HG03457 (cell line): ENCODE results near the gene TMEM165.

ENCODE experiments used
- ATAC-seq: cut with Tn5 transposase; IDR thresholded peaks from one replicate; pipeline ENCODE4 v1.9.1; 2021; ENCODE audit warnings: moderate number of reproducible peaks; ENCODE audit not compliant: unreplicated experiment

The TMEM165 gene

DNA sequence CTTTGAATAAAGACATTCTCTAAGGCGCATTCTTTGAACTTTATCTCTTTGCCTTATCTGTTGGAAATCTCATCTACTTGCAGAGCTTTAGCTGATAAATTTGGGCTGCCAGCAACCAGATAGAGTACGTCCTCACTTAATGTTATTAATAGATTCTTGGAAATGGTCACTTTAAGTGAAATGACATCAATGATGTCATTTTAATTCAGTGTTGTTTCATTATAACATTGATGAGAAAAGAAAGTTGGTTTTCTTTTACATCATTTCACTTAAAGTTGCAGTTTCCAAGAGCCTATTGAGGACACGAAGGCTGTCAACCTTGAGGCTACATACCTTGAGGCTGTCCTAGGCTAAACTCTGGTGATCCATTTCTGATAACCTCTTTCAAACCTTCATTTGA is 9.3 kb downstream of the TMEM165 start:
- no peak for ATAC-seq

DNA sequence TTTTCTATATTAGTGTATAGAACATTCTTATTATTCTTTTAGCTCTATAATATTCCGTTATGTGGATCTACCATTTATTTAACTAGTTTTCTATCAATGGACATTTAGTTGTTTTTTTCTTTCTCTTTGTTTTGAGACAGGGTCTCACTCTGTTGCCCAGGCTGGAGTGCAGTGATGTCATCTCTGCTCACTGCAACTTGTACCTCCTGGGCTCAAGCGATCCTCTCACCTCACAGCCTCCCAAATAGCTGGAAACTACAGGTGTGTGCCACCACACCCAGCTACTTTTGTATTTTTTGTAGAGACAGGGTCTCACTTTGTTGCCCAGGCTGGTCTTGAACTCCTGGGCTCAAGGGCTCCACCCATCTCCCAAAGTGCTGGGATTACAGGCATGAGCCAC is 10.8 kb downstream of the TMEM165 start:
- no peak for ATAC-seq

- no peak for ATAC-seq
Observed at GRCh38 chr4:55407119-55407518, 11.4 kb downstream of the TMEM165 start.

GRCh38 chr4:55407764-55408163 is 12.0 kb downstream of the TMEM165 start:
- no peak for ATAC-seq

- ATAC-seq, result peak; percentile 61
Observed at GRCh38 chr4:55409468-55410171, 13.9 kb downstream of the TMEM165 start.

- ATAC-seq, result no peak
Observed at GRCh38 chr4:55410431-55410830, 14.7 kb downstream of the TMEM165 start.

DNA sequence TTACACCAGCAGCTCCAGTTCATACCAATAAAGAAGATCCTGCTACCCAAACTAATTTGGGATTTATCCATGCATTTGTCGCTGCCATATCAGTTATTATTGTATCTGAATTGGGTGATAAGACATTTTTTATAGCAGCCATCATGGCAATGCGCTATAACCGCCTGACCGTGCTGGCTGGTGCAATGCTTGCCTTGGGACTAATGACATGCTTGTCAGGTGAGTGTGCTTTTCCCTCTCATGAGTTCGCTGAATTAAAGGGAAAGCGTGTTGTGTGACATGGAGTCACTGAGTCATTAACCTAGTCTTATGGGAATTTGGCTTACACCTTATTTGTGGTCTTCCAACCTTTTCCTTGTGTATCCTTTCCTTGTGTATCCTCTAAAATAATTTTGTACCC is 15.9 kb downstream of the TMEM165 start:
- ATAC-seq, result no peak

DNA sequence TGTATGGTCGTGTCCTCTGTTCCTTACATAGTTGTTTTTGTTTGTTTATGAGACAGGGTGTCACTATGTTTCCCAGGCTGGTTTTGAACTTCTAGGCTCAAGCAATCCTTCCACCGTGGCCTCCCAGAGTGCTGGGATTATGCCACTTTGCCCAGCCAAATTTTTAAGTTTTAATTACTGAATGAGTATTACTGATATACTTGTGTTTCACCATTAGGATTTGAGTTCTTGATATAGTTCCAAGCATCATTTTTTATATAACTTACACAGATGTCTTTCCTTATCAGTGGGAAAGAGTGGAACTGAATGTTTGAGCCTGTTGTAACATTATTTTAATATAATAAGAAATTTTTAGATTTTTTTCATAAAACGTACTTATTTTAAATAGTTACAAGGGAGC is 20.4 kb downstream of the TMEM165 start:
- ATAC-seq, result no peak

DNA sequence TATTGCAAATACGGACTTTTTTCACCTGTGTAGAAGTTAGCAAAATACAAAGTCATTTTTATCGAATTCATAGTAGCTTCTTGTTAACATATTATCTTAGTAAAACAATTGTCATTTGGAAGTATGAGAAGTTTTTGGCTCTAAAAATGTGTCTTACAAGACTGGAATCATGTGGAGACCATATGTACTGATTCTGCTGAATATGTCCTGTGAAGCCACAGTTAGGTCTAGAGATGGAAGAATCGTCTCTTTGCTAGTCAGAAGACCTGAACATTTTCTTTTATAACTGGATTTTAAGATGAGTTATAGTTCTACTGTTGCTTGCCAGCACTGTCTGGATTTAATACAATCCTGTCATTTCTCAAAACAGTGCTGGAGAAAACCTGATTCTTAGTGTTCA is 29.0 kb downstream of the TMEM165 start:
- ATAC-seq, result no peak

GRCh38 chr4:55431710-55432336 is 36.1 kb downstream of the TMEM165 start:
- ATAC-seq, result no peak

DNA sequence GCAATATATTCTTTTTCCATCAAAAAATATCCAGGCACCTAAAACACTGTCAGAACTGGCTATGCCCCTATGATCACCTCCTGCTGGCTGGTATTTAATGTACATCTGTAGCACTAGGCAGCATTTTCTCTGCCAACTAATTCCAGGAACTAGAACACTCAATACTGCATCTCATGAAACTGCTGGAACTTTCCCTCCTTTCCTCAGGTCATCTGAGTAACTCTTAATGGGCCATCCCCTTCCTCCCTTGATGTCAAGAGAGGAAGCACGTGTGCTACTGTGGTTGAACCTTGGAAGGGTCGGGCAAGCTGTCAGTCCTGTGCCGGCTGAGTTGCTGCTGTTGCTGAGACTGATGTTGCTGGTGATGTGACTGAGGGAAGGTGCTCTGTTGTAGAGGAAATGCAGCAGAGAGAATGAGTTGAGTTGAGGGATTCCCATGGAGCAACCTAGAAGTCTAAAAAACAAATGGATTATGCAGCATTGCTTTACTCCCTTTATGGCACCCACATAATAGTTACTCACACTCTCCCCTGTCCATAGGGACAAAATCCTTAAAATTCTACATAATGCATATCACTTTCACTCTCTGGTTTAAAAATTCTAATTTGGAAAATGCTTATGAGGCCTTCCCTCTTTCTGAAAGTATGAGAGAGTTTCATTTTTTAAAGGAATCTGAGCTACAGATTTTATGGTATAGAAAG is 39.5 kb downstream of the TMEM165 start:
- ATAC-seq, result no peak

GRCh38 chr4:55437356-55437796 is 41.6 kb downstream of the TMEM165 start:
- no peak for ATAC-seq

- no peak for ATAC-seq
Observed at GRCh38 chr4:55437823-55438222, 42.1 kb downstream of the TMEM165 start.

GRCh38 chr4:55438314-55438713 is 42.6 kb downstream of the TMEM165 start:
- no peak for ATAC-seq

GRCh38 chr4:55439023-55439422 is 43.3 kb downstream of the TMEM165 start:
- no peak for ATAC-seq

GRCh38 chr4:55440786-55441185 is 45.0 kb downstream of the TMEM165 start:
- ATAC-seq, result no peak

DNA sequence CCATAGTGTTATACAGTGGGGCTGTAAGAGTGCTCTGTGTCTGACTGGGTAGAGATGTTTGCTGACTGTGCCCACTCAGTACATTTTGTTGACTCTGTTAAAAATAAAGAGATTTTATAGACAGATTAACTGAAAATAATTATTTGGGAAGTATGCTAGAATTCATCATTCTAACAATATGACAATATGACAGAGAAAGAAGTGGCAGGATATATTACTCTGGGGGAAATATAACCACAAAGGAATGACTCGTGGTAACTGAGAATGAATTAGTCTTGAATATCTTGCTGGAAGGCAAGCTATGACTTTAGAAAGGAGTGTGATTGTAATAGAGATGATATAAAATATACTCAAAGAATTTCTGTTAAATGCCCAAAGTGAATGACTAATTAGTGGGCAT is 46.8 kb downstream of the TMEM165 start:
- ATAC-seq, result no peak

GRCh38 chr4:55444827-55445226 is 49.1 kb downstream of the TMEM165 start:
- no peak for ATAC-seq

DNA sequence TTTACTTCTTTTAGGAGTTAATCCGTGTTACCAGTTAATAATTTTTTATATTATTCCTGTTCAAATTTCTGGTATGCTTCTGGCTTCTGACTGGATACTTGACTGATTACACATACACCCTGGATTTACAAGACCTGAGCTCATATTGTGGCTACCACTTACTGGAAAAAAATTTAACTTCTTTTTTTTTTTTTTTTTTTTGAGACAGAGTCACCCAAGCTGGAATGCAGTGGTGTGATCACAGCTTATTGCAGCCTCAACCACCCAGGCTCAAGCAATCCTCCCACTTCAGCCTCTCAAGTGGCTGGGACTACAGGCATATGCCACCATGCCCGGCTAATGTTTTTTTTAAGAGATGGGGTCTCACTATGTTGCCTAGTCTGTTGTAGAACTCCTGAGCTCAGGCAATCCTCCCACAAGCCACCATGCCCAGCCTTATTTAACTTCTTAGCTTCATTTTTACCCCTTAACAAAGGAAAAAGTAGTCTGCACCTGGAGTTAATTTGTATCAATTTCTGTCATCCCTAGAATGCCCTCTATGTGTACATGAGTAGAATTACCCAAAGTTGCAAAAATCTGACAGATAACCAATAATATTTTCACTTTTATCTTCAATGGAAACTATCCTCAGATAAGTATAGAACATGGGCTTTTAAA is 50.3 kb downstream of the TMEM165 start:
- no peak for ATAC-seq

DNA sequence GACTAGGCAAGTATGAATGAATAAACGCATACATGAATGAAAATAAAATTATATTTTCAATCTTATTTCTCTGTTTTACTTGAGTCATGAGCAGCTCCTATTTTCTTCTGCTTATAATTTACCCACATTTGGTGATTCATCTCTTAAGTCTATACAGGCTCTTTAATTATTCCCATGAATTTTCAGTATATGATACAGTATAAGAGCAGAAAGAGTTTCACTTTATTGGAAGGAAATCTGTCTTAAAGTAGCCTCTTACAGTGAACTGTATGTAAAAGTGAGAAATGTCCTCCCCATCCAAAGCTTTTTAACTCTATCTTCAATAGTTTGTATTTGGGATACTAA is 50.8 kb downstream of the TMEM165 start:
- ATAC-seq, result no peak

DNA sequence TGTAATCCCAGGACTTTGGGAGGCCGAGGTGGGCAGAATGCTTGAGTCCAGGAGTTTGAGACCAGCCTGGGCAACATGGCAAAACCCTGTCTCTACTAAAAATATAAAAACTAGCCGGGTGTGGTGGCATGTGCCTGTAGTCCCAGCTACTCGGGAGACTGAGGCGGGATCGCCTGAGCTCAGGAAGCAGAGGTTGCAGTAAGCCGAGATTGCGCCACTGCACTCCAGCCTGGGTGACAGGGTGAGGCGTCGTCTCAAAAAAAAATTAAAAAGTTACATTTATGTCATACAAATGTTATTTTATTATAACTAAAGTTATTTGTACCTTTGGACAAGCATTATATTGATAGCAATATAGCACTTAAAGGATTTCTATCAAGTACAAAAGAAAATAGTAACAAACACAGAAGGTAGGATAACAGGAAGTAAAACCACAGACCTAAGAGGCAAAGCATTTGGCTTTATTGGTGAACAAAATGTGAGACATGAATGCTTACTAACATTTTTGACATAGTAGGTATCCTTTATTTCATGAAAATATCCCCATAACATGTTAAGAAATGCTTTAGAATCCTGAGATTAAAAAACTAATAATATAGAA is 51.5 kb downstream of the TMEM165 start:
- no peak for ATAC-seq
